Fibroblast of the aortic adventitia (primary cell): ENCODE results near the gene FRMPD3. TPM values are rescaled to one million over a fixed set of nuclear protein-coding genes. Genes with fewer than 3 reads are reported as not detected.

Experiments
- total RNA-seq: library from RNA; depleted of rRNA; stranded (reverse); fragments of >200 nt; gene quantifications from 2 replicates; pipeline ENCODE4 v1.2.3, GENCODE V29; 2012; ENCODE audit warnings: low replicate concordance

The FRMPD3 gene
- total RNA-seq, 1 donor, result 0.09 TPM

Other genes with a start within 250 kb of the FRMPD3 start
- 0.09 TPM in 1 of 2 replicates, not detected in the other for gene NUP62CL, start 243.2 kb upstream of the FRMPD3 start, total RNA-seq
- gene DNAAF6, start 243.0 kb upstream of the FRMPD3 start, total RNA-seq, result not detected in 2 replicates
- 37.9 and 60.9 TPM in 2 replicates for gene PRPS1, start 178.9 kb downstream of the FRMPD3 start, total RNA-seq